Mucosa of rectum (tissue), 2 donors: Measurements from ENCODE around the gene ST6GALNAC5.

ENCODE experiments used
- H3K27ac ChIP-seq, 2 donors: one replicate each; pipeline ENCODE4 v1.7.0; 2013; ENCODE audit warnings: inconsistent platforms in 2 of 2, low read depth in 2 of 2, low read length in 2 of 2
- H3K27me3 ChIP-seq, 2 donors: one replicate each; pipeline ENCODE4 v1.7.0; 2013; ENCODE audit warnings: low read length in 2 of 2; ENCODE audit not compliant: control insufficient read depth in 2 of 2, insufficient read depth in 2 of 2
- H3K36me3 ChIP-seq, 2 donors: one replicate each; pipeline ENCODE4 v1.7.0; 2013; ENCODE audit warnings: low read length in 2 of 2; ENCODE audit not compliant: control insufficient read depth in 2 of 2, insufficient read depth in 2 of 2
- H3K4me1 ChIP-seq, 2 donors: one replicate each; pipeline ENCODE4 v1.7.0; 2013; ENCODE audit warnings: low read length in 2 of 2, mild to moderate bottlenecking in 1 of 2; ENCODE audit not compliant: control insufficient read depth in 2 of 2, insufficient read depth in 2 of 2
- H3K4me3 ChIP-seq, 2 donors: one replicate each; pipeline ENCODE4 v1.7.0; 2013; ENCODE audit warnings: low read length in 2 of 2
- H3K9ac ChIP-seq, 2 donors: one replicate each; pipeline ENCODE4 v1.7.0; 2013; ENCODE audit warnings: low read length in 2 of 2, low read depth in 1 of 2, mild to moderate bottlenecking in 1 of 2
- H3K9me3 ChIP-seq, 2 donors: one replicate each; pipeline ENCODE4 v1.7.0; 2013; ENCODE audit warnings: low read length in 2 of 2; ENCODE audit not compliant: control insufficient read depth in 2 of 2
- donor health status: healthy.
- donor health status: Normal muscosa, but diverticular disease.

The ST6GALNAC5 gene

GRCh38 chr1:76835203-76835602, 32.1 kb upstream of the ST6GALNAC5 start:
- Histone ChIP-seq H3K36me3 (no peaks in the 10 kb centered on the region), H3K9me3 (no peaks in the 10 kb centered on the region), H3K4me1 (no peaks in the 10 kb centered on the region), H3K27ac (no peak overlapping the region), H3K27me3 (no peaks in the 10 kb centered on the region), H3K9ac (no peak overlapping the region), H3K4me3 (no peak overlapping the region)

DNA sequence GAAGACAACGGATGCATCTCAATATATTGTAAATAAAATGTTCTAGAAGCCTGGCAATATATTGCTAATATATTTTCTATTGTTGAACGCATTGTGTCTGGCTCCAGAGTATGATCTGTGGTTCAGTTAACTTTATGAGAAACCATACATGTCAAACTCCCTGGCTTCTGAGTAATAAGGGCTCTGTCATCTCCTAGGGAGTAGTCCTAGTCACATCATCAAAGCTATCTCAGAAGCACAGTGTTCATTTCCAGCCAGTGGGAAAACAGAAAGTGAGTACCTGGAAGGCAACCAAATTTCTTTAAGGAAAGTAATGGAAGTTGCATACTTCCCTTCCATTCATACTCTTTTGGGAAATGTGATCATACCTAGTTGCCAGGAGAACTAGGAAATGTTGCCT, 27.0 kb upstream of the ST6GALNAC5 start:
- H3K27ac ChIP-seq = no peak overlapping the region
- no peak overlapping the region for H3K9ac ChIP-seq
- no peaks in the 10 kb centered on the region for H3K9me3 ChIP-seq

GRCh38 chr1:76841460-76841859, 25.8 kb upstream of the ST6GALNAC5 start:
- no peaks in the 10 kb centered on the region for H3K27me3 ChIP-seq
- no peak overlapping the region for H3K9ac ChIP-seq
- no peak overlapping the region for H3K27ac ChIP-seq
- H3K36me3 ChIP-seq = no peaks in the 10 kb centered on the region
- no peaks in the 10 kb centered on the region for H3K9me3 ChIP-seq
- no peaks in the 10 kb centered on the region for H3K4me1 ChIP-seq
- no peak overlapping the region for H3K4me3 ChIP-seq

More for the DNA sequence above, 27.0 kb upstream of the ST6GALNAC5 start:
- H3K4me1 ChIP-seq = no peaks in the 10 kb centered on the region
- no peaks in the 10 kb centered on the region for H3K27me3 ChIP-seq
- H3K36me3 ChIP-seq = no peaks in the 10 kb centered on the region
- H3K4me3 ChIP-seq = no peak overlapping the region

DNA sequence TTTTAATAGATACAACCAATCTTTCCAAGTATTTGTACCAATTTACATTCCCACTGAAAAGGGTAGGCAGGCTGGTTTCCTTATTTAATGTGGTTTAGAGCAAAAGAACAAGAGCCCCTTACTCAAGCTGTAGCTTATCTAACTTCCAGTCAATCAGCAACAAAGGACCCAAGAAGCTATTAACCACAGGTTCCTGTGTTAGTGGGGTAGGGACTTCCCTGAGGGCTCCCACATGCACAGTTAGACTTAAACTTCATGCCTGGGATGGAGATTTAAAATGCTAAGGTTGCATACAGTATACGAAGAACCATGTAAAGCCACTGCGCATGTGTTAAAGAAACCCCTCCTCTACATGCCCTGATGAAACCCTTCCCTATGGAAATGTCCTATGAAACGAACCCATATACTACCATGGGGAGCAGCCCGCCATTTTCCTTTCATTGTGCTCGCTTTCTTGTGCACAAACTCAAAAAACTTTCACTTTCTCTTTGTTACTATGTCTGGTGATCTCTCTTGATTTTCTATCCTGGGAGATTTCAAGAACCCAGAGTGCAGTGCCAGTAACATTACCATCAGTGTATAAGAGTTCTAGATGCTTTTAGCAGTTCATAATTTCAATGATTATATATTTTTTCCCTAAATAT, 23.3 kb upstream of the ST6GALNAC5 start:
- Histone ChIP-seq H3K4me3 (no peak overlapping the region), H3K27me3 (no peaks in the 10 kb centered on the region), H3K9me3 (no peaks in the 10 kb centered on the region), H3K9ac (no peak overlapping the region), H3K36me3 (no peaks in the 10 kb centered on the region), H3K4me1 (no peaks in the 10 kb centered on the region), H3K27ac (no peak overlapping the region)

DNA sequence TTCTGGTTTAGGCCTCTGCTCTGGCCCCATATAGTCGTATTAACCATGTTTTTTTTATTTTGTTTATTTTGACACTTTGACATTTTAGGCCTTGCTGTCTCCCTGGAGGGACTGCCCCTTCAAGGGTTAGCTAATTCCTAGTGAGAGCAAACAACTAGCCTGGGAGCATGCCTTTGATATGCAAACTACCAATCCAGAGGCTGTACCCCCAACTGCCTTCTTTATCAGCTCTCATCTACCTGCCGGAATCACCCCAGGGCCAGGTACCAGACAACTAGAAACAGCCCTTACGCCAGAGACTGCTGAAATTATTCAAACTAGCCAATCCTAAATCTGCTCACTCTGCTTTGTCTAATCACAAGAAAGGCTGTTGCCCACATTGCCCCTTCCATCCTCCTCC, 13.0 kb upstream of the ST6GALNAC5 start:
- Histone ChIP-seq H3K4me1 (no peaks in the 10 kb centered on the region), H3K4me3 (no peak overlapping the region), H3K9ac (no peak overlapping the region), H3K36me3 (no peaks in the 10 kb centered on the region), H3K9me3 (no peaks in the 10 kb centered on the region), H3K27me3 (no peaks in the 10 kb centered on the region), H3K27ac (no peak overlapping the region)

- Histone ChIP-seq H3K9ac (no peak overlapping the region), H3K9me3 (no peaks in the 10 kb centered on the region), H3K4me1 (no peaks in the 10 kb centered on the region), H3K4me3 (no peak overlapping the region), H3K27ac (no peak overlapping the region), H3K36me3 (no peaks in the 10 kb centered on the region), H3K27me3 (no peaks in the 10 kb centered on the region)
Observed at GRCh38 chr1:76856104-76856503, 11.2 kb upstream of the ST6GALNAC5 start.

DNA sequence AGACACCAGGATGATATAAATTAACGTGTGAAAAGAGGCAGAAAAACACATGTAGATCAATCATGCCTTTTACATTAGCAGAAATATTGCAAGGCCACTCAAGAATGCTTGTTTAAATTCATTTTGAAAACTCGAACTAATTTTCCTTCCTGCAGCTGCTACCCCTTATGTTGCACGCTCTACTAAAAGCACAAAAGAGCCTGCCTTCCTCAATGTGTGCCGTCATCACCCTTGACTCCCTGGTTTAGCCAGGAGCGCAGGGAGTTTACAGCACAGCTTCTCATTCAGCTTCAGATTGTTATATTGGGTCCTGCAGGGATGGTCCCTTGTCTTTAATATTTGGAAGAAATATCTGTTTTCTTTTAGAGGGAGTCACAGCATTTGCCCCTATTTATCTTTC, 10.1 kb upstream of the ST6GALNAC5 start:
- Histone ChIP-seq H3K4me3 (no peak overlapping the region), H3K27me3 (no peaks in the 10 kb centered on the region), H3K4me1 (no peaks in the 10 kb centered on the region), H3K9me3 (no peaks in the 10 kb centered on the region), H3K9ac (no peak overlapping the region), H3K27ac (no peak overlapping the region), H3K36me3 (no peaks in the 10 kb centered on the region)

DNA sequence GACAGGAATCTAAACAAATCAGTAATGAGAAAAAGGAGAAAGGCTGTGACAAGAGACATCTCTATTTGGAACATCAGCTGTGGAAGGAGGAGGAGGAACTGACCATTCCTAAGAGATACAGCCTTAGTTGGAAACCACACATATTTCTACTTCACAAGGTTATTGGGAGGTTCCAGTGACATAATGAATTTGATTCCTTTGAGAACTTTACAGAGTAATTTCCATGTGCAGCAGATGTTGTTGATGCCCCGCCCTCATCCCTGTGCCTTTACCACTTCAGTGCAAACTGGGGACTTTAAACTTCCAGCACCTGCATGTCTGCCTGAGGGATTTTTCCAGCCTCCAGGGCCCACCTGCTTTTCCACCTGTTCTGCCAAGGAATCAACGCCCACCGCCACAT, 9.3 kb upstream of the ST6GALNAC5 start:
- H3K9ac ChIP-seq = no peak overlapping the region
- no peaks in the 10 kb centered on the region for H3K9me3 ChIP-seq
- H3K4me1 ChIP-seq = no peaks in the 10 kb centered on the region
- H3K36me3 ChIP-seq = no peaks in the 10 kb centered on the region
- H3K27me3 ChIP-seq = no peaks in the 10 kb centered on the region
- H3K4me3 ChIP-seq = no peak overlapping the region
- no peak overlapping the region for H3K27ac ChIP-seq

DNA sequence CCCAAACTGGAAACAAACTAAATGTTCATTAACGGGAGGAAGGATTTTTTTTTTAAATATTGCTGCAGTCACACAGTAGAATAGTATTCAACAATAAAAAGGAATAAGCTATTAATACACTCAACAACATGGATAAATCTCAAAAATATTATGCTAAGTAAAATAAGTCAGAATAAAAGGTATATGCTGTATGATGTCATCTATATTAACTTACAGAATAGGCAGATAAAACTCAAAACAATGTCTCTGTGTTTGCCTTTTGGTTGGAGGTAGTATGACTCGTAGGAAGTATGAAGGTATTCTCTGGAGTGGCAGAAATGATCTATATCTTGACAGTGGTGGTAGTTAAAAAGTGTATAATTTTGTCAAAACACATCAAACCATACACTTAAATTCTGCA, 6.1 kb upstream of the ST6GALNAC5 start:
- Histone ChIP-seq H3K9ac (no peak overlapping the region), H3K9me3 (no peaks in the 10 kb centered on the region), H3K36me3 (no peaks in the 10 kb centered on the region), H3K4me1 (no peaks in the 10 kb centered on the region), H3K4me3 (no peak overlapping the region), H3K27me3 (no peaks in the 10 kb centered on the region), H3K27ac (no peak overlapping the region)

GRCh38 chr1:76862447-76862846, 4.8 kb upstream of the ST6GALNAC5 start:
- Histone ChIP-seq H3K9me3 (no peaks in the 10 kb centered on the region), H3K36me3 (no peaks in the 10 kb centered on the region), H3K4me3 (no peak overlapping the region), H3K4me1 (no peaks in the 10 kb centered on the region), H3K27me3 (no peaks in the 10 kb centered on the region), H3K9ac (no peak overlapping the region), H3K27ac (no peak overlapping the region)

DNA sequence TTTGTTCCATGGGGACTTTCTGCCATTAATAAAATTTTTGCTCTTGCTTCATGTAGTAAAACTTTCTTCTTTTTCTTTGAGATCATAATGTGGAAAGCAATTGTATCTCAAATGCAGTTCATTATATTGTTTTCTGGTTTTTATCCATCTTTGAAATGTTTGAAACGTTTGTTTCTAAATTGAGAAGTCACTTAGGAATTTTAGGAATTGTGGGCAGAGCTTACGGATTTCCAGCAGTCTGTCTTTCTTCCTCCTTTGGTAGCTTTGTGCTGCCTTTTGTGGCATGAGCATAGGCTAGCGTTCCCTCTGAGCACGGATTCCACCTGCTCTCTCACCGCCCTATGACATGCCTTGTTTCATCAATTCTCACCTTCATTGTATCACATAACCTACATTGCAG, 2.9 kb upstream of the ST6GALNAC5 start:
- no peaks in the 10 kb centered on the region for H3K4me1 ChIP-seq
- H3K27ac ChIP-seq = no peak overlapping the region
- H3K9me3 ChIP-seq = no peaks in the 10 kb centered on the region
- H3K9ac ChIP-seq = no peak overlapping the region
- no peak overlapping the region for H3K4me3 ChIP-seq
- H3K27me3 ChIP-seq = no peaks in the 10 kb centered on the region
- H3K36me3 ChIP-seq = no peaks in the 10 kb centered on the region
